Naive thymus-derived CD8-positive, alpha-beta T cell (primary cell): ENCODE data around the gene MRPS10. TPM values are rescaled to one million over a fixed set of nuclear protein-coding genes. Genes with fewer than 3 reads are reported as not detected.
A peak's percentile ranks its signal among the peaks of the same experiment; 100 is the strongest.
"Not testable (repeated sequence)": the region's sequence is repeated elsewhere in the genome, so short reads cannot be mapped to it uniquely, and the experiment has no call there.

Experiments
- ATAC-seq, 2 donors: fragments of 150-1000 bp; cut with Tn5 transposase in 1 of 2; sonication (Bioruptor Pico), chemical (Tn5 transposase) in 1 of 2; 1 replicate in 1 of 2; 2 replicates in 1 of 2; pipeline ENCODE4 v1.10.0; 2021; ENCODE audit warnings: mild to moderate bottlenecking in 2 of 2, moderate library complexity in 2 of 2
- POLR2A ChIA-PET: fragments of 350-600 bp; sonication (Branson Sonifier 250); formaldehyde crosslinking; loops from one replicate; lab custom pipeline; 2021; ENCODE audit warnings: antibody characterized with exemption; lab: Charles Lee
- DNase-seq, 10 donors: peaks; one replicate each; pipeline versions ENCODE4 v3.0.0 to v3.0.0-alpha.2; 2020 to 2022
- H3K27ac Mint-ChIP-seq, 10 donors: one replicate each; pipeline ENCODE4 v1.8.0; 2020 to 2022; ENCODE audit warnings: mild to moderate bottlenecking in 10 of 10, mixed read lengths in 10 of 10, moderate library complexity in 4 of 10, inconsistent platforms in 1 of 10
- H3K27me3 Mint-ChIP-seq, 5 donors: one replicate each; pipeline ENCODE4 v1.8.0; 2021 to 2022; ENCODE audit warnings: mixed read lengths in 5 of 5
- H3K36me3 Mint-ChIP-seq, 3 donors: one replicate each; pipeline ENCODE4 v1.8.0; 2020 to 2022; ENCODE audit warnings: mixed read lengths in 3 of 3, mild to moderate bottlenecking in 2 of 3, inconsistent platforms in 1 of 3
- H3K4me1 Mint-ChIP-seq, 4 donors: one replicate each; pipeline ENCODE4 v1.8.0; 2021 to 2022; ENCODE audit warnings: mixed read lengths in 4 of 4
- H3K4me3 Mint-ChIP-seq, 10 donors: one replicate each; pipeline ENCODE4 v1.8.0; 2020 to 2022; ENCODE audit warnings: mild to moderate bottlenecking in 10 of 10, mixed read lengths in 10 of 10, moderate library complexity in 6 of 10, inconsistent platforms in 1 of 10
- H3K9me3 Mint-ChIP-seq, 9 donors: one replicate each; pipeline ENCODE4 v1.8.0; 2020 to 2022; ENCODE audit warnings: mixed read lengths in 9 of 9, mild to moderate bottlenecking in 3 of 9, inconsistent platforms in 1 of 9, moderate library complexity in 1 of 9
- polyA plus RNA-seq, 3 donors: library from polyadenylated mRNA; unstranded; fragments of 300-500 nt; fragmentation: Illumina TruSeq; gene quantifications; one replicate each; pipeline ENCODE4 v1.2.3, GENCODE V29; 2021
- total RNA-seq, 8 experiments: library from RNA in 2 of 8; stranded (reverse) in 2 of 8; gene quantifications; one replicate each; pipeline ENCODE4 v1.2.3 and lab custom pipeline; 2021 to 2026

The MRPS10 gene
- total and polyA plus RNA-seq, 5 experiments from 2014 or later, result 29.0 to 57.6 (median 48.1) TPM

GRCh38 chr6:42182101-42182500, 35.6 kb downstream of the MRPS10 start:
- H3K9me3 Mint-ChIP-seq, result no peaks in the 10 kb centered on the region
- H3K4me1 Mint-ChIP-seq, result peaks cover 2 to 9% (median 3%) of the 10 kb centered on the region in 4 donors
- POLR2A ChIA-PET, result no interaction called here
- H3K4me3 Mint-ChIP-seq, result no peak overlapping the region
- H3K27ac Mint-ChIP-seq, result no peak overlapping the region
- peaks cover 0 to 3% (median 0%) of the 10 kb centered on the region in 3 donors for H3K36me3 Mint-ChIP-seq
- ATAC-seq (no peak), DNase-seq (no peak)
- peaks cover 3 to 19% (median 7%) of the 10 kb centered on the region in 5 donors for H3K27me3 Mint-ChIP-seq

- Mint-ChIP-seq H3K4me3 (no peak overlapping the region), H3K9me3 (no peaks in the 10 kb centered on the region), H3K27me3 (peaks cover 4 to 19% (median 7%) of the 10 kb centered on the region in 5 donors), H3K27ac (no peak overlapping the region), H3K4me1 (peaks cover 0 to 9% (median 3%) of the 10 kb centered on the region in 4 donors), H3K36me3 (peaks cover 0 to 2% (median 0%) of the 10 kb centered on the region in 3 donors)
- ATAC-seq (no peak), DNase-seq (no peak)
- POLR2A ChIA-PET, result no interaction called here
These were observed 37.7 kb downstream of the MRPS10 start for GRCh38 chr6:42179945-42180313.

- Mint-ChIP-seq H3K36me3 (peaks cover 0 to 2% (median 0%) of the 10 kb centered on the region in 3 donors), H3K4me3 (peak overlapping the region in 1 of 10 donors; percentile 35), H3K27ac (peak overlapping the region in 1 of 10 donors; percentile 40), H3K9me3 (no peaks in the 10 kb centered on the region), H3K27me3 (peaks cover 4 to 19% (median 7%) of the 10 kb centered on the region in 5 donors), H3K4me1 (peaks cover 0 to 9% (median 3%) of the 10 kb centered on the region in 4 donors)
- POLR2A ChIA-PET, result no interaction called here
- no peak for DNase-seq
- ATAC-seq, result no peak
These were observed 38.3 kb downstream of the MRPS10 start for GRCh38 chr6:42179261-42179944.

GRCh38 chr6:42177514-42178364, 39.9 kb downstream of the MRPS10 start:
- DNase-seq, result peak in 3 of 10 donors; percentile 8 to 18 (median 13)
- POLR2A ChIA-PET, result interaction anchor here (0.6 to 0.9 kb wide), 2 partner anchors 10 to 397 kb away, joined by 3 to 4 read pairs; partner anchors contain the start of gene PRICKLE4
- peak; percentile 39 to 63 for ATAC-seq
- H3K27ac Mint-ChIP-seq, result no peak overlapping the region
- H3K27me3 Mint-ChIP-seq, result peaks cover 4 to 19% (median 7%) of the 10 kb centered on the region in 5 donors
- peak overlapping the region in 6 of 10 donors; percentile 18 to 48 (median 35) for H3K4me3 Mint-ChIP-seq
- peaks cover 0 to 9% (median 3%) of the 10 kb centered on the region in 4 donors for H3K4me1 Mint-ChIP-seq
- peaks cover 0 to 2% (median 0%) of the 10 kb centered on the region in 3 donors for H3K36me3 Mint-ChIP-seq
- H3K9me3 Mint-ChIP-seq, result no peaks in the 10 kb centered on the region

- H3K9me3 Mint-ChIP-seq, result no peaks in the 10 kb centered on the region
- peaks cover 4 to 19% (median 7%) of the 10 kb centered on the region in 5 donors for H3K27me3 Mint-ChIP-seq
- no peaks in the 10 kb centered on the region for H3K36me3 Mint-ChIP-seq
- no peak overlapping the region for H3K27ac Mint-ChIP-seq
- POLR2A ChIA-PET, result interaction anchor here (0.6 kb wide), 1 partner anchor 10 kb away, joined by 4 read pairs; no protein-coding TSS in a partner anchor
- H3K4me1 Mint-ChIP-seq, result peaks cover 0 to 9% (median 3%) of the 10 kb centered on the region in 4 donors
- H3K4me3 Mint-ChIP-seq, result no peak overlapping the region
- no peak for ATAC-seq
- no peak for DNase-seq
These were observed 40.7 kb downstream of the MRPS10 start for GRCh38 chr6:42176981-42177380.

- no peak for DNase-seq
- Mint-ChIP-seq H3K4me3 (no peak overlapping the region), H3K27me3 (peaks cover 4 to 19% (median 7%) of the 10 kb centered on the region in 5 donors), H3K27ac (no peak overlapping the region), H3K9me3 (no peaks in the 10 kb centered on the region), H3K36me3 (no peaks in the 10 kb centered on the region), H3K4me1 (peaks cover 0 to 9% (median 3%) of the 10 kb centered on the region in 4 donors)
- ATAC-seq, result no peak
- POLR2A ChIA-PET, result interaction anchor here (0.7 kb wide), 1 partner anchor 1401 kb away, joined by 4 read pairs; no protein-coding TSS in a partner anchor
These were observed 41.8 kb downstream of the MRPS10 start for GRCh38 chr6:42175860-42176259.

- DNase-seq (no peak), ATAC-seq (no peak)
- Mint-ChIP-seq H3K36me3 (no peaks in the 10 kb centered on the region), H3K27me3 (peaks cover 0 to 6% (median 2%) of the 10 kb centered on the region in 5 donors), H3K4me3 (no peak within 1 kb of the TSS), H3K27ac (peak within 1 kb of the TSS in 1 of 10 donors; percentile 58), H3K4me1 (peaks cover 0 to 4% (median 3%) of the 10 kb centered on the region in 4 donors), H3K9me3 (no peaks in the 10 kb centered on the region)
- POLR2A ChIA-PET, result no interaction called here
These were observed 44.6 kb downstream of the MRPS10 start, which contains the start of gene GUCA1A for GRCh38 chr6:42173101-42173500. TSS of gene GUCA1A (plus strand) at chr6:42173364. CDS start at chr6:42173614, 250 bp downstream.

- Mint-ChIP-seq H3K27me3 (peaks cover 0 to 6% (median 0%) of the 10 kb centered on the region in 5 donors), H3K27ac (no peak overlapping the region), H3K4me1 (peaks cover 0 to under 1% (median 0%) of the 10 kb centered on the region in 4 donors), H3K4me3 (no peak overlapping the region), H3K9me3 (no peaks in the 10 kb centered on the region), H3K36me3 (no peaks in the 10 kb centered on the region)
- ATAC-seq, result no peak
- POLR2A ChIA-PET, result no interaction called here
- no peak for DNase-seq
These were observed 45.7 kb downstream of the MRPS10 start for GRCh38 chr6:42171813-42172581.

- not testable (repeated sequence) for H3K4me3 Mint-ChIP-seq, H3K36me3 Mint-ChIP-seq, H3K9me3 Mint-ChIP-seq, ATAC-seq, H3K27me3 Mint-ChIP-seq, DNase-seq, H3K27ac Mint-ChIP-seq, H3K4me1 Mint-ChIP-seq
- POLR2A ChIA-PET, result interaction anchor here (1.2 kb wide), 1 partner anchor 382 kb away, joined by 3 read pairs; the partner anchor contains the start of gene TOMM6
These were observed 47.9 kb downstream of the MRPS10 start for GRCh38 chr6:42169780-42170179.

GRCh38 chr6:42168650-42169049, 49.0 kb downstream of the MRPS10 start:
- POLR2A ChIA-PET, result interaction anchor here (1.2 kb wide), 1 partner anchor 381 kb away, joined by 3 read pairs; the partner anchor contains the start of gene TOMM6

GRCh38 chr6:42166444-42167141, 51.1 kb downstream of the MRPS10 start:
- peaks cover 0 to 6% (median 2%) of the 10 kb centered on the region in 5 donors for H3K27me3 Mint-ChIP-seq
- H3K4me3 Mint-ChIP-seq, result no peak overlapping the region
- POLR2A ChIA-PET, result no interaction called here
- no peaks in the 10 kb centered on the region for H3K36me3 Mint-ChIP-seq
- no peaks in the 10 kb centered on the region for H3K9me3 Mint-ChIP-seq
- peak; percentile 91 to 94 for ATAC-seq
- H3K27ac Mint-ChIP-seq, result peak overlapping the region in 2 of 10 donors; percentile 31 to 78
- H3K4me1 Mint-ChIP-seq, result peaks cover 0 to 8% (median 6%) of the 10 kb centered on the region in 4 donors
- peak; percentile 58 to 85 (median 74) for DNase-seq

More at GRCh38 chr6:42168650-42169049, 49.0 kb downstream of the MRPS10 start:
- Mint-ChIP-seq H3K27ac (peak overlapping the region in 1 of 10 donors; percentile 16), H3K4me1 (peaks cover 0 to 8% (median 4%) of the 10 kb centered on the region in 4 donors), H3K36me3 (no peaks in the 10 kb centered on the region), H3K27me3 (peaks cover 0 to 2% (median 0%) of the 10 kb centered on the region in 5 donors), H3K9me3 (no peaks in the 10 kb centered on the region), H3K4me3 (no peak overlapping the region)
- ATAC-seq (no peak), DNase-seq (no peak)
